Right atrium auricular region (tissue), 2 donors: ENCODE results near the gene PPP1R18. TPM values are rescaled to one million over a fixed set of nuclear protein-coding genes. Genes with fewer than 3 reads are reported as not detected.
"Not testable (repeated sequence)": the region's sequence is repeated elsewhere in the genome, so short reads cannot be mapped to it uniquely, and the experiment has no call there.

Source experiments
- DNase-seq: peaks from one replicate; pipeline ENCODE4 v3.0.0-alpha.2; 2019; ENCODE audit warnings: low spot score
- H3K27ac ChIP-seq, 2 donors: fragments of 200-600 bp; sonication (generic); 1 replicate in 1 of 2; 2 replicates in 1 of 2; pipeline ENCODE4 v1.5.1; 2016 to 2019
- H3K27me3 ChIP-seq, 2 donors: fragments of 200-600 bp; sonication (generic); one replicate each; pipeline versions ENCODE4 v1.5.1 to v1.6.0; 2017 to 2019
- H3K36me3 ChIP-seq: fragments of 200-600 bp; sonication (generic); one replicate; pipeline ENCODE4 v1.5.1; 2016
- H3K4me1 ChIP-seq, 2 donors: fragments of 200-600 bp; sonication (generic); one replicate each; pipeline versions ENCODE4 v1.5.1 to v1.6.0; 2017 to 2019
- H3K4me3 ChIP-seq, 2 donors: fragments of 200-600 bp; sonication (generic); 1 replicate in 1 of 2; 2 replicates in 1 of 2; pipeline ENCODE4 v1.5.1; 2017 to 2019; ENCODE audit warnings: mild to moderate bottlenecking in 1 of 2, moderate library complexity in 1 of 2
- H3K9me3 ChIP-seq, 2 donors: fragments of 200-600 bp; sonication (generic); one replicate each; pipeline ENCODE4 v1.5.1; 2019
- CTCF ChIP-seq, 2 donors: fragments of 200-600 bp; sonication (generic); IDR thresholded peaks; one replicate each; pipeline ENCODE4 v1.5.1; 2019; ENCODE audit warnings: antibody characterized with exemption in 2 of 2
- total RNA-seq, 2 donors: library from RNA; depleted of rRNA; stranded (reverse); fragments of >200 nt; gene quantifications; one replicate each; pipeline ENCODE4 v1.1.0, GENCODE V29; 2016

Gene PPP1R18
- total RNA-seq, 2 donors from 2014 or later, result 17.5 to 33.2 TPM

GRCh38 chr6:30719356-30719755, 32.9 kb upstream of the PPP1R18 start:
- H3K36me3 ChIP-seq, result peaks cover 22% of the 10 kb centered on the region
- peaks cover 0 to 58% of the 10 kb centered on the region in 2 donors for H3K4me1 ChIP-seq
- no peaks in the 10 kb centered on the region for H3K9me3 ChIP-seq
- DNase-seq, result no peak
- no peak for TF ChIP-seq CTCF (IDR thresholded peaks at IDR 0.05)
- peak overlapping the region; percentile 92 to 95 for H3K27ac ChIP-seq
- no peaks in the 10 kb centered on the region for H3K27me3 ChIP-seq
- peak overlapping the region; percentile 82 to 85 for H3K4me3 ChIP-seq

- H3K36me3 ChIP-seq, result peaks cover 18% of the 10 kb centered on the region
- H3K27me3 ChIP-seq, DNase-seq, H3K9me3 ChIP-seq: not testable (repeated sequence)
- H3K27ac ChIP-seq, result peak overlapping the region; percentile 91 to 94
- H3K4me1 ChIP-seq, result peaks cover 0 to 46% of the 10 kb centered on the region in 2 donors
- peak overlapping the region; percentile 37 to 67 for H3K4me3 ChIP-seq
Measured at GRCh38 chr6:30717845-30718720, 31.6 kb upstream of the PPP1R18 start.

- Histone ChIP-seq H3K4me1 (peaks cover 0 to 38% of the 10 kb centered on the region in 2 donors), H3K4me3 (peak within 1 kb of the TSS; percentile 53 to 67), H3K36me3 (peaks cover 18% of the 10 kb centered on the region), H3K9me3 (no peaks in the 10 kb centered on the region), H3K27me3 (no peaks in the 10 kb centered on the region), H3K27ac (peak within 1 kb of the TSS; percentile 91 to 94)
- peak; percentile 100 for DNase-seq
- peak in 1 of 2 donors; percentile 45 for TF ChIP-seq CTCF (IDR thresholded peaks at IDR 0.05)
Measured at GRCh38 chr6:30717129-30717844, 30.8 kb upstream of the PPP1R18 start, which contains the start of gene MDC1. Gene MDC1, minus strand, starts transcription at chr6:30717281. Its CDS starts 2,106 bp downstream, at chr6:30715175.

GRCh38 chr6:30716879-30717128, 30.4 kb upstream of the PPP1R18 start:
- no peaks in the 10 kb centered on the region for H3K9me3 ChIP-seq

GRCh38 chr6:30714263-30714662, 27.8 kb upstream of the PPP1R18 start:
- no peak for DNase-seq
- Histone ChIP-seq H3K9me3 (no peaks in the 10 kb centered on the region), H3K27ac (no peak overlapping the region), H3K4me3 (no peak overlapping the region), H3K36me3 (peaks cover 47% of the 10 kb centered on the region), H3K27me3 (no peaks in the 10 kb centered on the region), H3K4me1 (peaks cover 0 to 23% of the 10 kb centered on the region in 2 donors)
- no peak for TF ChIP-seq CTCF (IDR thresholded peaks at IDR 0.05)

More at GRCh38 chr6:30716879-30717128, 30.4 kb upstream of the PPP1R18 start:
- TF ChIP-seq CTCF (IDR thresholded peaks at IDR 0.05), result no peak
- peaks cover 22% of the 10 kb centered on the region for H3K36me3 ChIP-seq
- no peaks in the 10 kb centered on the region for H3K27me3 ChIP-seq
- H3K4me3 ChIP-seq, result peak overlapping the region; percentile 53 to 67
- H3K4me1 ChIP-seq, result peaks cover 0 to 33% of the 10 kb centered on the region in 2 donors
- DNase-seq, result no peak
- H3K27ac ChIP-seq, result peak overlapping the region; percentile 91 to 94

- peaks cover 62% of the 10 kb centered on the region for H3K36me3 ChIP-seq
- no peak for TF ChIP-seq CTCF (IDR thresholded peaks at IDR 0.05)
- no peak for DNase-seq
- no peaks in the 10 kb centered on the region for H3K9me3 ChIP-seq
- no peaks in the 10 kb centered on the region for H3K27me3 ChIP-seq
- no peak overlapping the region for H3K27ac ChIP-seq
- H3K4me3 ChIP-seq, result no peak overlapping the region
- peaks cover 0 to 9% of the 10 kb centered on the region in 2 donors for H3K4me1 ChIP-seq
Measured at GRCh38 chr6:30712441-30712945, 26.0 kb upstream of the PPP1R18 start.
